WTC11 (cell line): ENCODE data around the gene ASL. TPM values are rescaled to one million over a fixed set of nuclear protein-coding genes. Genes with fewer than 3 reads are reported as not detected.

Experiments used
- ATF1 ChIP-seq: sonication (generic); formaldehyde crosslinking; IDR thresholded peaks from 2 replicates; pipeline ENCODE4 v1.8.1; 2023; ENCODE audit warnings: mild to moderate bottlenecking, moderate library complexity, missing genetic modification reagents
- CREB1 ChIP-seq: sonication (generic); formaldehyde crosslinking; IDR thresholded peaks from 2 replicates; pipeline ENCODE4 v1.8.0; 2023; ENCODE audit warnings: mild to moderate bottlenecking, missing genetic modification reagents
- EMX1 ChIP-seq: fragments of 250-450 bp; sonication (Bioruptor Pico); IDR thresholded peaks from 2 replicates; pipeline ENCODE4 v1.8.0; 2021; ENCODE audit warnings: mild to moderate bottlenecking
- ESRRA ChIP-seq: sonication (generic); formaldehyde crosslinking; IDR thresholded peaks from 2 replicates; pipeline ENCODE4 v1.8.1; 2022; ENCODE audit warnings: mild to moderate bottlenecking, missing genetic modification reagents, borderline replicate concordance
- HMGA2 ChIP-seq: fragments of 250-450 bp; sonication (Bioruptor Pico); IDR thresholded peaks from 2 replicates; pipeline ENCODE4 v1.4.0; 2021; ENCODE audit warnings: mild to moderate bottlenecking, moderate library complexity
- JAZF1 ChIP-seq: fragments of 250-450 bp; sonication (Bioruptor Pico); IDR thresholded peaks from 2 replicates; pipeline ENCODE4 v1.9.0; 2021; ENCODE audit warnings: moderate library complexity, mild to moderate bottlenecking, inconsistent platforms
- NR2C2 ChIP-seq: sonication (generic); formaldehyde crosslinking; IDR thresholded peaks from 2 replicates; pipeline ENCODE4 v1.8.0; 2022; ENCODE audit warnings: mild to moderate bottlenecking, missing genetic modification reagents
- NR3C1 ChIP-seq: sonication (generic); formaldehyde crosslinking; conservative IDR thresholded peaks from 2 replicates; pipeline ENCODE4 v1.8.1; 2023; ENCODE audit warnings: low read depth, mild to moderate bottlenecking, missing genetic modification reagents
- RELA ChIP-seq: sonication (generic); formaldehyde crosslinking; IDR thresholded peaks from 2 replicates; pipeline ENCODE4 v1.8.1; 2022; ENCODE audit warnings: missing genetic modification reagents, mild to moderate bottlenecking, borderline replicate concordance
- RORB ChIP-seq: fragments of 250-450 bp; sonication (Bioruptor Pico); IDR thresholded peaks from 2 replicates; pipeline ENCODE4 v1.9.0; 2021; ENCODE audit warnings: mild to moderate bottlenecking
- SOX15 ChIP-seq: fragments of 250-450 bp; sonication (Bioruptor Pico); IDR thresholded peaks from 2 replicates; pipeline ENCODE4 v1.9.0; 2021; ENCODE audit warnings: mild to moderate bottlenecking
- ZNF138 ChIP-seq: sonication (generic); formaldehyde crosslinking; conservative IDR thresholded peaks from 2 replicates; pipeline ENCODE4 v1.8.1; 2022; ENCODE audit warnings: mild to moderate bottlenecking, moderate library complexity, missing genetic modification reagents
- ZNF317 ChIP-seq: sonication (generic); formaldehyde crosslinking; IDR thresholded peaks from 2 replicates; pipeline ENCODE4 v1.8.1; 2023; ENCODE audit warnings: low read depth, mild to moderate bottlenecking, moderate library complexity, missing genetic modification reagents, borderline replicate concordance
- ZNF423 ChIP-seq: fragments of 250-450 bp; sonication (Bioruptor Pico); IDR thresholded peaks from 2 replicates; pipeline ENCODE4 v2.1.2; 2022; ENCODE audit warnings: mild to moderate bottlenecking, moderate library complexity
- ZNF671 ChIP-seq: fragments of 250-450 bp; sonication (Bioruptor Pico); IDR thresholded peaks from 2 replicates; pipeline ENCODE4 v1.8.0; 2021; ENCODE audit warnings: mild to moderate bottlenecking
- total RNA-seq: library from RNA; stranded (reverse); gene quantifications from 3 replicates; pipeline ENCODE4 v1.2.3, GENCODE V29; 2021
- TF ChIP-seq, protein P1 (sequence below): sonication (generic); formaldehyde crosslinking; IDR thresholded peaks from 2 replicates; pipeline ENCODE4 v1.8.0; 2023; ENCODE audit warnings: mild to moderate bottlenecking, missing genetic modification reagents
- TF ChIP-seq, protein P2 (sequence below): fragments of 250-450 bp; sonication (Bioruptor Pico); IDR thresholded peaks from 2 replicates; pipeline ENCODE4 v1.8.0; 2021; ENCODE audit warnings: mild to moderate bottlenecking
- TF ChIP-seq, protein P3 (sequence below): sonication (generic); formaldehyde crosslinking; IDR thresholded peaks from 2 replicates; pipeline ENCODE4 v1.8.1; 2023; ENCODE audit warnings: mild to moderate bottlenecking, missing genetic modification reagents, borderline replicate concordance
- TF ChIP-seq, protein P4 (sequence below): sonication (generic); formaldehyde crosslinking; IDR thresholded peaks from 2 replicates; pipeline ENCODE4 v1.8.1; 2022; ENCODE audit warnings: low read depth, missing genetic modification reagents, borderline replicate concordance
- TF ChIP-seq, protein P5 (sequence below): sonication (generic); formaldehyde crosslinking; IDR thresholded peaks from 2 replicates; pipeline ENCODE4 v1.8.0; 2022; ENCODE audit warnings: mild to moderate bottlenecking, missing genetic modification reagents
- TF ChIP-seq, protein P6 (sequence below): fragments of 250-450 bp; sonication (Bioruptor Pico); IDR thresholded peaks from 2 replicates; pipeline ENCODE4 v1.9.0; 2021; ENCODE audit warnings: mild to moderate bottlenecking
- TF ChIP-seq, protein P7 (sequence below): sonication (generic); formaldehyde crosslinking; IDR thresholded peaks from 2 replicates; pipeline ENCODE4 v1.8.0; 2023; ENCODE audit warnings: missing genetic modification reagents

Gene ASL
- total RNA-seq, 1 experiment from 2014 or later = 31.9 TPM

DNA sequence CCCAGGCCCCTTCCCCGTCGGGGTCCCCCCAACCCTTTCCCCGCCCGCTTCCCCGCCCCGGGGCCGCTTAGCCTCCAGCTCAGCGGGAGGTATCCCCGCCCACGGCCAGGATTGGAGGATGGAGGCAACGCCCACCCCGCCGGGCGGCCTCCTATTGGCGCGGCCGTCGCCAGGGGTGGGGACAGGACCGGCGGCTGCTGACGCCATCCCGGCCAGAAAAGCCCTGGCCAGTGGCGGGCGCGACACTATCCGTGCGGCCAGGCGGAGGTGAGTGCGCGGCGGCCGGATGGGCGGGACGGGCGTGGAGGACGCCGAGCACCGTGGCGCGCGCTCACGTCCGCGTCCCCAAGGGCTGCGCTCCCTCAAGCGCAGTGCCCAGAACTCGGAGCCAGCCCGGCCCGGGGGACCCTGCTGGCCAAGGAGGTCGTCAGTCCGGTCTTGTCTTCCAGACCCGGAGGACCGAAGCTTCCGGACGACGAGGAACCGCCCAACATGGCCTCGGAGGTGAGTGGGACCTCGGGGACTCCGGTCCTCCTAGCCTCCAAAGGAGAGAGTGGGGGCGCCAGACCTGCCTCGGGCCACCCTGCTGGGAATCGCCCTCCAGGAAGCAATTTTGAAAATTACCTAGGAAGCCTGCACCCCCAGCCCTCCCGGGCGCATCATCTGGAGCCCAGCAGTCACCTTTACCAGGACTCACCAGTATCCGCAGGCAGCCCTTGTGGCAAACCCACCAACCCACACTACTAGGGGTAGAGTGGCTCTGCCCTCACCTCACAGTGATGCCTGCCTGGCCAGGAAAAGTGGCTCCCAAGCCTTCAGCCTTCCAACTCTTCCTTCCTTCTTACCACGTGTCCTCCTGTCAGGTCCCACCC lies at the start of gene ASL (continued):
- TF ChIP-seq SOX15 (CRISPR knock-in tag) (no peak), ATF1 (CRISPR knock-in tag) (no peak), ESRRA (CRISPR knock-in tag) (0 out of 2 replicates have a peak, but pooled peaks have one; percentile 34), RORB (CRISPR knock-in tag) (no peak), NR3C1 (CRISPR knock-in tag) (no peak), ZNF671 (CRISPR knock-in tag) (no peak), EMX1 (CRISPR knock-in tag) (no peak), ZNF317 (CRISPR knock-in tag) (no peak), RELA (CRISPR knock-in tag) (peak; percentile 59; the same call in 1 of the 2 replicates), ZNF423 (CRISPR knock-in tag) (no peak), JAZF1 (CRISPR knock-in tag) (no peak), NR2C2 (no peak), CREB1 (CRISPR knock-in tag) (peak; percentile 40; the same call in 1 of the 2 replicates), ZNF138 (CRISPR knock-in tag) (no peak), HMGA2 (CRISPR knock-in tag) (no peak)
- TF ChIP-seq, protein P1, sequence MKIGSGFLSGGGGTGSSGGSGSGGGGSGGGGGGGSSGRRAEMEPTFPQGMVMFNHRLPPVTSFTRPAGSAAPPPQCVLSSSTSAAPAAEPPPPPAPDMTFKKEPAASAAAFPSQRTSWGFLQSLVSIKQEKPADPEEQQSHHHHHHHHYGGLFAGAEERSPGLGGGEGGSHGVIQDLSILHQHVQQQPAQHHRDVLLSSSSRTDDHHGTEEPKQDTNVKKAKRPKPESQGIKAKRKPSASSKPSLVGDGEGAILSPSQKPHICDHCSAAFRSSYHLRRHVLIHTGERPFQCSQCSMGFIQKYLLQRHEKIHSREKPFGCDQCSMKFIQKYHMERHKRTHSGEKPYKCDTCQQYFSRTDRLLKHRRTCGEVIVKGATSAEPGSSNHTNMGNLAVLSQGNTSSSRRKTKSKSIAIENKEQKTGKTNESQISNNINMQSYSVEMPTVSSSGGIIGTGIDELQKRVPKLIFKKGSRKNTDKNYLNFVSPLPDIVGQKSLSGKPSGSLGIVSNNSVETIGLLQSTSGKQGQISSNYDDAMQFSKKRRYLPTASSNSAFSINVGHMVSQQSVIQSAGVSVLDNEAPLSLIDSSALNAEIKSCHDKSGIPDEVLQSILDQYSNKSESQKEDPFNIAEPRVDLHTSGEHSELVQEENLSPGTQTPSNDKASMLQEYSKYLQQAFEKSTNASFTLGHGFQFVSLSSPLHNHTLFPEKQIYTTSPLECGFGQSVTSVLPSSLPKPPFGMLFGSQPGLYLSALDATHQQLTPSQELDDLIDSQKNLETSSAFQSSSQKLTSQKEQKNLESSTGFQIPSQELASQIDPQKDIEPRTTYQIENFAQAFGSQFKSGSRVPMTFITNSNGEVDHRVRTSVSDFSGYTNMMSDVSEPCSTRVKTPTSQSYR = no peak
- TF ChIP-seq, protein P2, sequence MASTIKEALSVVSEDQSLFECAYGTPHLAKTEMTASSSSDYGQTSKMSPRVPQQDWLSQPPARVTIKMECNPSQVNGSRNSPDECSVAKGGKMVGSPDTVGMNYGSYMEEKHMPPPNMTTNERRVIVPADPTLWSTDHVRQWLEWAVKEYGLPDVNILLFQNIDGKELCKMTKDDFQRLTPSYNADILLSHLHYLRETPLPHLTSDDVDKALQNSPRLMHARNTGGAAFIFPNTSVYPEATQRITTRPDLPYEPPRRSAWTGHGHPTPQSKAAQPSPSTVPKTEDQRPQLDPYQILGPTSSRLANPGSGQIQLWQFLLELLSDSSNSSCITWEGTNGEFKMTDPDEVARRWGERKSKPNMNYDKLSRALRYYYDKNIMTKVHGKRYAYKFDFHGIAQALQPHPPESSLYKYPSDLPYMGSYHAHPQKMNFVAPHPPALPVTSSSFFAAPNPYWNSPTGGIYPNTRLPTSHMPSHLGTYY (CRISPR knock-in tag) = no peak
- TF ChIP-seq, protein P3, sequence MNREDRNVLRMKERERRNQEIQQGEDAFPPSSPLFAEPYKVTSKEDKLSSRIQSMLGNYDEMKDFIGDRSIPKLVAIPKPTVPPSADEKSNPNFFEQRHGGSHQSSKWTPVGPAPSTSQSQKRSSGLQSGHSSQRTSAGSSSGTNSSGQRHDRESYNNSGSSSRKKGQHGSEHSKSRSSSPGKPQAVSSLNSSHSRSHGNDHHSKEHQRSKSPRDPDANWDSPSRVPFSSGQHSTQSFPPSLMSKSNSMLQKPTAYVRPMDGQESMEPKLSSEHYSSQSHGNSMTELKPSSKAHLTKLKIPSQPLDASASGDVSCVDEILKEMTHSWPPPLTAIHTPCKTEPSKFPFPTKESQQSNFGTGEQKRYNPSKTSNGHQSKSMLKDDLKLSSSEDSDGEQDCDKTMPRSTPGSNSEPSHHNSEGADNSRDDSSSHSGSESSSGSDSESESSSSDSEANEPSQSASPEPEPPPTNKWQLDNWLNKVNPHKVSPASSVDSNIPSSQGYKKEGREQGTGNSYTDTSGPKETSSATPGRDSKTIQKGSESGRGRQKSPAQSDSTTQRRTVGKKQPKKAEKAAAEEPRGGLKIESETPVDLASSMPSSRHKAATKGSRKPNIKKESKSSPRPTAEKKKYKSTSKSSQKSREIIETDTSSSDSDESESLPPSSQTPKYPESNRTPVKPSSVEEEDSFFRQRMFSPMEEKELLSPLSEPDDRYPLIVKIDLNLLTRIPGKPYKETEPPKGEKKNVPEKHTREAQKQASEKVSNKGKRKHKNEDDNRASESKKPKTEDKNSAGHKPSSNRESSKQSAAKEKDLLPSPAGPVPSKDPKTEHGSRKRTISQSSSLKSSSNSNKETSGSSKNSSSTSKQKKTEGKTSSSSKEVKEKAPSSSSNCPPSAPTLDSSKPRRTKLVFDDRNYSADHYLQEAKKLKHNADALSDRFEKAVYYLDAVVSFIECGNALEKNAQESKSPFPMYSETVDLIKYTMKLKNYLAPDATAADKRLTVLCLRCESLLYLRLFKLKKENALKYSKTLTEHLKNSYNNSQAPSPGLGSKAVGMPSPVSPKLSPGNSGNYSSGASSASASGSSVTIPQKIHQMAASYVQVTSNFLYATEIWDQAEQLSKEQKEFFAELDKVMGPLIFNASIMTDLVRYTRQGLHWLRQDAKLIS = no peak
- TF ChIP-seq, protein P4, sequence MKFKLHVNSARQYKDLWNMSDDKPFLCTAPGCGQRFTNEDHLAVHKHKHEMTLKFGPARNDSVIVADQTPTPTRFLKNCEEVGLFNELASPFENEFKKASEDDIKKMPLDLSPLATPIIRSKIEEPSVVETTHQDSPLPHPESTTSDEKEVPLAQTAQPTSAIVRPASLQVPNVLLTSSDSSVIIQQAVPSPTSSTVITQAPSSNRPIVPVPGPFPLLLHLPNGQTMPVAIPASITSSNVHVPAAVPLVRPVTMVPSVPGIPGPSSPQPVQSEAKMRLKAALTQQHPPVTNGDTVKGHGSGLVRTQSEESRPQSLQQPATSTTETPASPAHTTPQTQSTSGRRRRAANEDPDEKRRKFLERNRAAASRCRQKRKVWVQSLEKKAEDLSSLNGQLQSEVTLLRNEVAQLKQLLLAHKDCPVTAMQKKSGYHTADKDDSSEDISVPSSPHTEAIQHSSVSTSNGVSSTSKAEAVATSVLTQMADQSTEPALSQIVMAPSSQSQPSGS (CRISPR knock-in tag) = no peak
- TF ChIP-seq, protein P5, sequence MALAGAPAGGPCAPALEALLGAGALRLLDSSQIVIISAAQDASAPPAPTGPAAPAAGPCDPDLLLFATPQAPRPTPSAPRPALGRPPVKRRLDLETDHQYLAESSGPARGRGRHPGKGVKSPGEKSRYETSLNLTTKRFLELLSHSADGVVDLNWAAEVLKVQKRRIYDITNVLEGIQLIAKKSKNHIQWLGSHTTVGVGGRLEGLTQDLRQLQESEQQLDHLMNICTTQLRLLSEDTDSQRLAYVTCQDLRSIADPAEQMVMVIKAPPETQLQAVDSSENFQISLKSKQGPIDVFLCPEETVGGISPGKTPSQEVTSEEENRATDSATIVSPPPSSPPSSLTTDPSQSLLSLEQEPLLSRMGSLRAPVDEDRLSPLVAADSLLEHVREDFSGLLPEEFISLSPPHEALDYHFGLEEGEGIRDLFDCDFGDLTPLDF = no peak; the same call in 1 of the 2 replicates
- TF ChIP-seq, protein P6, sequence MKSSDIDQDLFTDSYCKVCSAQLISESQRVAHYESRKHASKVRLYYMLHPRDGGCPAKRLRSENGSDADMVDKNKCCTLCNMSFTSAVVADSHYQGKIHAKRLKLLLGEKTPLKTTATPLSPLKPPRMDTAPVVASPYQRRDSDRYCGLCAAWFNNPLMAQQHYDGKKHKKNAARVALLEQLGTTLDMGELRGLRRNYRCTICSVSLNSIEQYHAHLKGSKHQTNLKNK (CRISPR knock-in tag) = no peak
- TF ChIP-seq, protein P7, sequence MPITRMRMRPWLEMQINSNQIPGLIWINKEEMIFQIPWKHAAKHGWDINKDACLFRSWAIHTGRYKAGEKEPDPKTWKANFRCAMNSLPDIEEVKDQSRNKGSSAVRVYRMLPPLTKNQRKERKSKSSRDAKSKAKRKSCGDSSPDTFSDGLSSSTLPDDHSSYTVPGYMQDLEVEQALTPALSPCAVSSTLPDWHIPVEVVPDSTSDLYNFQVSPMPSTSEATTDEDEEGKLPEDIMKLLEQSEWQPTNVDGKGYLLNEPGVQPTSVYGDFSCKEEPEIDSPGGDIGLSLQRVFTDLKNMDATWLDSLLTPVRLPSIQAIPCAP (CRISPR knock-in tag) = no peak
